Panc1 (cell line): ENCODE measurements around the gene SLC25A33. TPM values are rescaled to one million over a fixed set of nuclear protein-coding genes. Genes with fewer than 3 reads are reported as not detected.
A peak's percentile ranks its signal among the peaks of the same experiment; 100 is the strongest.

ENCODE experiments used
- ATAC-seq: fragments of 200-7000 bp; cut with Tn5 transposase; 2 replicates; pipeline ENCODE4 v1.9.1; 2020; ENCODE audit warnings: mild to moderate bottlenecking, moderate library complexity
- BruUV-seq: library from RNA; stranded (reverse); fragments of 400-500 nt; replicated peaks from 2 replicates; lab custom pipeline; 2021; lab: Mats Ljungman, UMichigan
- CTCF ChIA-PET: fragments of 300-600 bp; sonication (Branson Sonifier 250); formaldehyde crosslinking; loops from one replicate; lab custom pipeline; 2022; ENCODE audit warnings: antibody characterized with exemption; lab: Charles Lee
- POLR2A ChIA-PET: fragments of 300-600 bp; sonication (Branson Sonifier 250); formaldehyde crosslinking; loops from one replicate; lab custom pipeline; 2022; ENCODE audit warnings: antibody characterized with exemption; lab: Charles Lee
- DNase-seq: peaks from one replicate; pipeline ENCODE4 v3.0.0-alpha.2; 2010; ENCODE audit warnings: low read depth, low spot score
- H3K27ac ChIP-seq: 2 replicates; pipeline ENCODE4 v1.5.1; 2011; ENCODE audit warnings: mild to moderate bottlenecking, low read length, inconsistent platforms
- H3K27me3 ChIP-seq: fragments of 200-500 bp; sonication (Bioruptor generic); 2 replicates; pipeline ENCODE4 v1.6.0; 2014; ENCODE audit warnings: low read length, inconsistent platforms; ENCODE audit not compliant: control insufficient read depth, insufficient read depth
- H3K36me3 ChIP-seq: fragments of 200-500 bp; sonication (Bioruptor generic); 2 replicates; pipeline ENCODE4 v1.5.1; 2014; ENCODE audit warnings: inconsistent platforms, mild to moderate bottlenecking, low read length, moderate library complexity; ENCODE audit not compliant: control insufficient read depth, insufficient read depth
- H3K4me1 ChIP-seq: 2 replicates; pipeline ENCODE4 v1.5.1; 2011; ENCODE audit warnings: inconsistent platforms, mild to moderate bottlenecking, low read length, moderate library complexity; ENCODE audit not compliant: control insufficient read depth, insufficient read depth
- H3K4me3 ChIP-seq, 2 experiments: 2 replicates each; pipeline ENCODE4 v1.5.1; 2011 to 2012; ENCODE audit warnings: low read depth in 2 of 2, low read length in 2 of 2, mild to moderate bottlenecking in 2 of 2, inconsistent platforms in 1 of 2, moderate library complexity in 1 of 2
- H3K9me3 ChIP-seq: fragments of 200-500 bp; sonication (Bioruptor generic); 2 replicates; pipeline ENCODE4 v1.5.1; 2014; ENCODE audit warnings: low read depth, mild to moderate bottlenecking, inconsistent platforms, low read length, moderate library complexity; ENCODE audit not compliant: control insufficient read depth, insufficient read depth
- POLR2AphosphoS5 ChIP-seq: IDR thresholded peaks from 2 replicates; pipeline ENCODE4 v1.6.1; 2012; ENCODE audit warnings: mild to moderate bottlenecking, low read depth, low read length, moderate library complexity
- SIN3A ChIP-seq: IDR thresholded peaks from 2 replicates; pipeline ENCODE4 v1.6.1; 2012; ENCODE audit warnings: low read depth, mild to moderate bottlenecking, low read length, moderate library complexity, borderline replicate concordance; ENCODE audit not compliant: insufficient read depth
- TCF7L2 ChIP-seq: IDR thresholded peaks from 2 replicates; pipeline ENCODE4 v1.6.1; 2011; ENCODE audit warnings: mild to moderate bottlenecking, low read depth, low read length, inconsistent platforms
- in situ Hi-C: cut with HindIII; loops from 2 replicates; pipeline ENCODE4 v1.10.0; 2016; ENCODE audit warnings: low sequenced_read_pairs, low pct_unique_long_range_greater_than_20kb
- intact Hi-C: fragments of 100-400 bp; cut with micrococcal nuclease; formaldehyde crosslinking; loops from one replicate; pipeline ENCODE4 v1.10.0; 2022; ENCODE audit not compliant: unreplicated experiment
- total RNA-seq: library from RNA; stranded (reverse); gene quantifications from one replicate; pipeline ENCODE4 v1.2.1, GENCODE V29; 2021; ENCODE audit not compliant: unreplicated experiment
- TF ChIP-seq, protein P1 (sequence below): fragments of 450-650 bp; IDR thresholded peaks from 2 replicates; pipeline ENCODE4 v1.5.1; 2017; ENCODE audit warnings: mild to moderate bottlenecking
- TF ChIP-seq, protein P2 (sequence below), 2 experiments: IDR thresholded peaks; 2 replicates each; pipeline ENCODE4 v1.6.1; 2011 to 2012; ENCODE audit warnings: low read depth in 2 of 2, control low read depth in 1 of 2, low read length in 1 of 2, mild to moderate bottlenecking in 1 of 2, moderate library complexity in 1 of 2; ENCODE audit not compliant: insufficient read depth in 1 of 2

SLC25A33 gene
- total RNA-seq, 1 experiment from 2014 or later = 13.4 TPM

DNA sequence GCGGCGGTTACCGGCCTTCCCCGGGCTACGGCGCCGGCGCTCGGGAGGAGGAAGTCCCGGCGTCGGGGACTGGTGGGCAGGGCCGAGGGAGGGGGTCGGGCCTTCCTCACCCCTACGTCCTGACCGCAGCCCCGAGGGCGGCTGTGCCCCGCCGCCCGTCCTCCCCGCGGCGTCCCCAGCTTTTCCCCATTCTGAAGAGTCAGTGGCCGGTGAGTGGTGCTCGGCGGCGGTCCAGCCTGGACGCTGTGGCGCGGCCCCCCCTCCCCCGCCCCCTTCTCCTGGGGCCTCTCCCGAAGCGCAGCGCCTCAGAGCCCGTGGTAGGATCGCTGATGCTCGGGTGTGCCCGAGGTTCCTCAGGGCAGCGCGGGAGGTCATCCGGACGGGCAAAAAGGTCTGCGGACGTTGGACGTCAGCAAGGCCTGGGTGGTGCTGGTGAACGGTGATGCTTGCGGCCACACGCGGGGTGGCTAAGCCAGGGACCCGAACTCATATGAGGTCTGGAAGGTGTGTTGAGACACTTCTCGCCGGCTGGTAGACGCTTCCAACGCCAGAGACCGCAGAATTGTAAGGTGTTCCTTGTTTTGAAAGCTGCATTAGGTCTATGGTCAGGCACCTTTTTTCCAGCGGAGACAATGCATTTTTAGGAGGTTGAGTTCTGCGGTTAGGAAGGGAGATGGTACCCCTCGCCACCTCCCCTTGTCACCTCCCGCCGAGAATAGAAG lies 725 bp downstream of the SLC25A33 start:
- intact Hi-C loops (no loop called here), in situ Hi-C loops (no loop called here)
- peak overlapping the region; percentile 70 to 74 for H3K4me3 ChIP-seq
- H3K27me3 ChIP-seq = no peaks in the 10 kb centered on the region
- ATAC-seq (peak; percentile 77), DNase-seq (no peak)
- no peaks in the 10 kb centered on the region for H3K36me3 ChIP-seq
- ChIA-PET CTCF (interaction anchor here (0.6 kb wide), 1 partner anchor 44 kb away, joined by 6 read pairs; no protein-coding TSS in a partner anchor), POLR2A (interaction anchor here (0.6 kb wide), 2 partner anchors 203 to 287 kb away, joined by 3 read pairs; no protein-coding TSS in a partner anchor)
- no peaks in the 10 kb centered on the region for H3K9me3 ChIP-seq
- peaks cover 17% of the 10 kb centered on the region for H3K4me1 ChIP-seq
- TF ChIP-seq SIN3A = 0 out of 2 replicates have a peak, but pooled peaks have one; percentile 29
- TF ChIP-seq, protein P1, sequence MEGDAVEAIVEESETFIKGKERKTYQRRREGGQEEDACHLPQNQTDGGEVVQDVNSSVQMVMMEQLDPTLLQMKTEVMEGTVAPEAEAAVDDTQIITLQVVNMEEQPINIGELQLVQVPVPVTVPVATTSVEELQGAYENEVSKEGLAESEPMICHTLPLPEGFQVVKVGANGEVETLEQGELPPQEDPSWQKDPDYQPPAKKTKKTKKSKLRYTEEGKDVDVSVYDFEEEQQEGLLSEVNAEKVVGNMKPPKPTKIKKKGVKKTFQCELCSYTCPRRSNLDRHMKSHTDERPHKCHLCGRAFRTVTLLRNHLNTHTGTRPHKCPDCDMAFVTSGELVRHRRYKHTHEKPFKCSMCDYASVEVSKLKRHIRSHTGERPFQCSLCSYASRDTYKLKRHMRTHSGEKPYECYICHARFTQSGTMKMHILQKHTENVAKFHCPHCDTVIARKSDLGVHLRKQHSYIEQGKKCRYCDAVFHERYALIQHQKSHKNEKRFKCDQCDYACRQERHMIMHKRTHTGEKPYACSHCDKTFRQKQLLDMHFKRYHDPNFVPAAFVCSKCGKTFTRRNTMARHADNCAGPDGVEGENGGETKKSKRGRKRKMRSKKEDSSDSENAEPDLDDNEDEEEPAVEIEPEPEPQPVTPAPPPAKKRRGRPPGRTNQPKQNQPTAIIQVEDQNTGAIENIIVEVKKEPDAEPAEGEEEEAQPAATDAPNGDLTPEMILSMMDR = no peak
- no TSS peak for BruUV-seq
- peak overlapping the region; percentile 88 for H3K27ac ChIP-seq

DNA sequence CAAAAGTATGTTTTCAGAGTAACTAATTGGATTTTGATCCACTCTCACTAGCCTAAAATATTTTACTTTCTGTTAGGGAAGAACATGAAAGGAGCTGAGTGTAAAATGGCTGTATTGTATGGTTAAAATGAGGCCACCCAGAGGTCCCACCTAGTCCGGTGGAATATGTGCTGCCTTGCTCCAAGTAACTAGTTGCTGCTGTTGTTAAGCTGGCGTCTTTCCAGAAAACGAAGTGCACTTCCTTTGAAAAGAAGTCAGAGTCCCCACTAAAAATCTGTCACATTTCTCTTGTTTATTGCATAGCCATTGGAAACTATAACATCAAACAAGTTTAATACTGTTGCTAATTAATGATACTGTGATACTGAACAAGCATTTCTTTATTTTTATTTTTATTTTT lies 3.2 kb downstream of the SLC25A33 start:
- ATAC-seq (no peak), DNase-seq (no peak)
- ChIA-PET POLR2A (no interaction called here), CTCF (no interaction called here)
- BruUV-seq = no TSS peak
- Histone ChIP-seq H3K4me1 (peaks cover 17% of the 10 kb centered on the region), H3K27me3 (no peaks in the 10 kb centered on the region), H3K4me3 (no peak overlapping the region), H3K36me3 (no peaks in the 10 kb centered on the region), H3K9me3 (no peaks in the 10 kb centered on the region), H3K27ac (no peak overlapping the region)
- intact Hi-C loops = no loop called here
- TF ChIP-seq, protein P1 = no peak
- no peak for TF ChIP-seq SIN3A
- TF ChIP-seq TCF7L2 = no peak
- no peak for TF ChIP-seq POLR2AphosphoS5
- TF ChIP-seq, protein P2, sequence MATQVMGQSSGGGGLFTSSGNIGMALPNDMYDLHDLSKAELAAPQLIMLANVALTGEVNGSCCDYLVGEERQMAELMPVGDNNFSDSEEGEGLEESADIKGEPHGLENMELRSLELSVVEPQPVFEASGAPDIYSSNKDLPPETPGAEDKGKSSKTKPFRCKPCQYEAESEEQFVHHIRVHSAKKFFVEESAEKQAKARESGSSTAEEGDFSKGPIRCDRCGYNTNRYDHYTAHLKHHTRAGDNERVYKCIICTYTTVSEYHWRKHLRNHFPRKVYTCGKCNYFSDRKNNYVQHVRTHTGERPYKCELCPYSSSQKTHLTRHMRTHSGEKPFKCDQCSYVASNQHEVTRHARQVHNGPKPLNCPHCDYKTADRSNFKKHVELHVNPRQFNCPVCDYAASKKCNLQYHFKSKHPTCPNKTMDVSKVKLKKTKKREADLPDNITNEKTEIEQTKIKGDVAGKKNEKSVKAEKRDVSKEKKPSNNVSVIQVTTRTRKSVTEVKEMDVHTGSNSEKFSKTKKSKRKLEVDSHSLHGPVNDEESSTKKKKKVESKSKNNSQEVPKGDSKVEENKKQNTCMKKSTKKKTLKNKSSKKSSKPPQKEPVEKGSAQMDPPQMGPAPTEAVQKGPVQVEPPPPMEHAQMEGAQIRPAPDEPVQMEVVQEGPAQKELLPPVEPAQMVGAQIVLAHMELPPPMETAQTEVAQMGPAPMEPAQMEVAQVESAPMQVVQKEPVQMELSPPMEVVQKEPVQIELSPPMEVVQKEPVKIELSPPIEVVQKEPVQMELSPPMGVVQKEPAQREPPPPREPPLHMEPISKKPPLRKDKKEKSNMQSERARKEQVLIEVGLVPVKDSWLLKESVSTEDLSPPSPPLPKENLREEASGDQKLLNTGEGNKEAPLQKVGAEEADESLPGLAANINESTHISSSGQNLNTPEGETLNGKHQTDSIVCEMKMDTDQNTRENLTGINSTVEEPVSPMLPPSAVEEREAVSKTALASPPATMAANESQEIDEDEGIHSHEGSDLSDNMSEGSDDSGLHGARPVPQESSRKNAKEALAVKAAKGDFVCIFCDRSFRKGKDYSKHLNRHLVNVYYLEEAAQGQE (IDR thresholded peaks at IDR 0.05; ENCODE audit: insufficient read depth in 1 of 2, low read depth in 2 of 2, low read length in 1 of 2) = no peak
- in situ Hi-C loops = no loop called here
